Keratinocyte (primary cell): ENCODE measurements around the gene TRPV4. TPM values are rescaled to one million over a fixed set of nuclear protein-coding genes. Genes with fewer than 3 reads are reported as not detected.

Experiments used
- DNase-seq: peaks from one replicate; pipeline ENCODE4 v3.0.0-alpha.2; 2011; ENCODE audit warnings: low read depth, missing footprints, low spot score
- FAIRE-seq: peaks from 2 replicates; lab custom pipeline; 2011; peaks lifted over from hg19 to GRCh38; lab: Jason Lieb, UNC
- H2AFZ ChIP-seq: 2 replicates; pipeline ENCODE4 v1.6.0; 2012; ENCODE audit warnings: low read length, control low read depth, inconsistent platforms; ENCODE audit not compliant: control insufficient read depth
- H3K27ac ChIP-seq: 2 replicates; pipeline ENCODE4 v1.5.1; 2011; ENCODE audit warnings: low read length; ENCODE audit not compliant: control insufficient read depth, insufficient read depth
- H3K27me3 ChIP-seq: 3 replicates; pipeline ENCODE4 v1.6.0; 2011; ENCODE audit warnings: low read length; ENCODE audit not compliant: control insufficient read depth, insufficient read depth; ENCODE audit errors: extremely low read depth
- H3K36me3 ChIP-seq, 2 experiments: 2 replicates in 1 of 2; 3 replicates in 1 of 2; pipeline ENCODE4 v1.5.1; 2011; ENCODE audit warnings: low read length in 2 of 2, mild to moderate bottlenecking in 1 of 2; ENCODE audit not compliant: control insufficient read depth in 2 of 2, insufficient read depth in 2 of 2; ENCODE audit errors: extremely low read depth in 1 of 2
- H3K4me1 ChIP-seq: 3 replicates; pipeline ENCODE4 v1.5.1; 2011; ENCODE audit warnings: low read length; ENCODE audit not compliant: control insufficient read depth, insufficient read depth; ENCODE audit errors: extremely low read depth
- H3K4me2 ChIP-seq: 3 replicates; pipeline ENCODE4 v1.6.0; 2011; ENCODE audit warnings: low read depth, low read length; ENCODE audit not compliant: control insufficient read depth, insufficient read depth; ENCODE audit errors: extremely low read depth
- H3K4me3 ChIP-seq, 3 experiments: fragments of 200-600 bp in 1 of 3; sonication (generic) in 1 of 3; 2 replicates in 2 of 3; 3 replicates in 1 of 3; pipeline ENCODE4 v1.5.1; 2011 to 2016; ENCODE audit warnings: low read length in 3 of 3, mild to moderate bottlenecking in 3 of 3, control low read depth in 2 of 3, inconsistent platforms in 1 of 3, low read depth in 1 of 3, mixed read lengths in 1 of 3, mixed run types in 1 of 3, moderate library complexity in 1 of 3; ENCODE audit not compliant: control insufficient read depth in 2 of 3, insufficient read depth in 2 of 3; ENCODE audit errors: extremely low read depth in 1 of 3
- H3K79me2 ChIP-seq: 2 replicates; pipeline ENCODE4 v1.6.0; 2012; ENCODE audit warnings: low read length; ENCODE audit not compliant: control insufficient read depth, insufficient read depth
- H3K9ac ChIP-seq: 3 replicates; pipeline ENCODE4 v1.6.0; 2011; ENCODE audit warnings: low read length; ENCODE audit not compliant: control insufficient read depth, insufficient read depth; ENCODE audit errors: extremely low read depth
- H3K9me1 ChIP-seq: 3 replicates; pipeline ENCODE4 v1.6.0; 2011; ENCODE audit warnings: low read length; ENCODE audit not compliant: control insufficient read depth, insufficient read depth; ENCODE audit errors: extremely low read depth
- H3K9me3 ChIP-seq: 2 replicates; pipeline ENCODE4 v1.5.1; 2012; ENCODE audit warnings: low read depth, low read length; ENCODE audit not compliant: control insufficient read depth
- H4K20me1 ChIP-seq: 3 replicates; pipeline ENCODE4 v1.6.0; 2011; ENCODE audit warnings: low read length; ENCODE audit not compliant: control insufficient read depth, insufficient read depth; ENCODE audit errors: extremely low read depth
- EZH2 ChIP-seq: IDR thresholded peaks from one replicate; pipeline ENCODE4 v1.6.1; 2012; ENCODE audit warnings: inconsistent platforms, mild to moderate bottlenecking, low read length, moderate library complexity
- dilution Hi-C: fragments of 300-500 bp; cut with MboI; formaldehyde crosslinking; loops from one replicate; pipeline ENCODE4 v1.7.0; 2020; ENCODE audit warnings: low sequenced_read_pairs; ENCODE audit not compliant: extremely low pct_ligation_motif_present
- polyA plus RNA-seq, 5 experiments: library from polyadenylated mRNA; depleted of rRNA in 3 of 5; stranded (reverse) in 3 of 5; stranded (forward) in 1 of 5; unstranded in 1 of 5; fragments of >200 nt; gene quantifications; 1 replicate in 1 of 5; 2 replicates in 3 of 5; 3 replicates in 1 of 5; pipeline versions ENCODE4 v1.2.1 to v1.2.3, GENCODE V29; 2011 to 2012; ENCODE audit warnings: missing spikeins in 2 of 5, low read depth in 1 of 5, low replicate concordance in 1 of 5
- TF ChIP-seq, protein P1 (sequence below), 3 experiments: IDR thresholded peaks in 1 of 3; conservative IDR thresholded peaks in 1 of 3; optimal IDR thresholded peaks in 1 of 3; 2 replicates in 2 of 3; 3 replicates in 1 of 3; pipeline versions ENCODE3 to v1.5.1; 2011; ENCODE audit warnings: low read length in 3 of 3, mild to moderate bottlenecking in 3 of 3, moderate library complexity in 2 of 3, control low read depth in 1 of 3, inconsistent platforms in 1 of 3; ENCODE audit not compliant: insufficient read depth in 2 of 3; ENCODE audit errors: extremely low read depth in 1 of 3

TRPV4 gene
- polyA plus RNA-seq, 1 donor (not counting 4 experiments of a cell fraction or from before 2014, with no cell fraction given) = 0.46 TPM

DNA sequence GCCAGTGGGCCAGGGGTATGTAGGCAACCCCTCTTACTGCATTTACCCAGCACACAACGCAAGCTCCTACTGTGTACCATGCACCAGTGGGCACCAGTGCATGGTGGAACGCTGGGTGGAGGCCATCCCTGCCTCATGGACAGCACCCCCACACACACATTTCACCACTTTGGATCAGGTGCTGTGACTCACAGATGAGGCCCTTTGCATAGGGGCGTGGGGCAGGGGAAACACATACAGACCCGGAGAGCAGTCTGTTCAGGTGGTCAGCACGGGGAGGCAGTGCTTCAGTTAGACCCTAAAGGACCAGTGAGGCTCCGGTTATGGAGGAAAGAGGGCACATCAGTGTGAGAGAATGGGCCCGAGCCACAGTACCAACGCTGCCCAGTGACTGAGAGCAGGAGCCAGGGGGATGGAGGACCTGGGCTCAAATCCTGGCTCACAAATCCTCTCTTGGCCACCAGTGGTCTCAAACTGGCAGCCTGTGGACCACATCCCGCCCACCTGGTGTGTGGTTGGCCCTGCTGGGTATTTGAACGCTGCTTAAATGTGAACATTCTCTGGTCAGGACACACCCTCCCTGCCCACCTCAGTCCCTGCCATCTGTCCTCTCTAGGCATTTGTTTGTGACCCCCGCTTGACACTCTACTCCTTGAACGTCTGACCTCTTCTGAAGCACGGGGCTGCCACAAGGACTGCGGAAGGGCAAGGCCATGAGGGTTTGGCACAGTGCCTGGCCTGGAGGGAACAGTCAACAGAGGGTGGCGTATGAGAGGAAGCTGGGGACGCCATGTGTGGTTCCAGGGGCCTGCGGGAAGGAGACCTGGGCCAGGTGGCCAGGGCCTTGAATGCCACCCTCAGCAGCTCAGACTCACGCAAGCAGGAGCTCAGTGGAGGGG is 72.9 kb downstream of the TRPV4 start:
- Histone ChIP-seq H3K4me2 (no peak overlapping the region), H3K27me3 (no peaks in the 10 kb centered on the region), H3K27ac (no peak overlapping the region), H3K9me1 (no peaks in the 10 kb centered on the region), H3K4me1 (no peaks in the 10 kb centered on the region), H3K9me3 (peaks cover 4% of the 10 kb centered on the region), H3K79me2 (no peaks in the 10 kb centered on the region), H3K9ac (no peak overlapping the region), H2AFZ (no peak overlapping the region), H4K20me1 (no peaks in the 10 kb centered on the region), H3K36me3 (no peaks in the 10 kb centered on the region), H3K4me3 (no peak overlapping the region)
- no peak for FAIRE-seq
- TF ChIP-seq EZH2 = no peak
- TF ChIP-seq, protein P1, sequence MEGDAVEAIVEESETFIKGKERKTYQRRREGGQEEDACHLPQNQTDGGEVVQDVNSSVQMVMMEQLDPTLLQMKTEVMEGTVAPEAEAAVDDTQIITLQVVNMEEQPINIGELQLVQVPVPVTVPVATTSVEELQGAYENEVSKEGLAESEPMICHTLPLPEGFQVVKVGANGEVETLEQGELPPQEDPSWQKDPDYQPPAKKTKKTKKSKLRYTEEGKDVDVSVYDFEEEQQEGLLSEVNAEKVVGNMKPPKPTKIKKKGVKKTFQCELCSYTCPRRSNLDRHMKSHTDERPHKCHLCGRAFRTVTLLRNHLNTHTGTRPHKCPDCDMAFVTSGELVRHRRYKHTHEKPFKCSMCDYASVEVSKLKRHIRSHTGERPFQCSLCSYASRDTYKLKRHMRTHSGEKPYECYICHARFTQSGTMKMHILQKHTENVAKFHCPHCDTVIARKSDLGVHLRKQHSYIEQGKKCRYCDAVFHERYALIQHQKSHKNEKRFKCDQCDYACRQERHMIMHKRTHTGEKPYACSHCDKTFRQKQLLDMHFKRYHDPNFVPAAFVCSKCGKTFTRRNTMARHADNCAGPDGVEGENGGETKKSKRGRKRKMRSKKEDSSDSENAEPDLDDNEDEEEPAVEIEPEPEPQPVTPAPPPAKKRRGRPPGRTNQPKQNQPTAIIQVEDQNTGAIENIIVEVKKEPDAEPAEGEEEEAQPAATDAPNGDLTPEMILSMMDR (optimal IDR thresholded peaks at IDR 0.05 in 1 of 3, IDR thresholded peaks at IDR 0.05 in 1 of 3, conservative IDR thresholded peaks at IDR 0.05 in 1 of 3; ENCODE audit: extremely low read depth in 1 of 3, insufficient read depth in 2 of 3, low read length in 3 of 3) = no peak
- dilution Hi-C loops = no loop called here
- DNase-seq = no peak

DNA sequence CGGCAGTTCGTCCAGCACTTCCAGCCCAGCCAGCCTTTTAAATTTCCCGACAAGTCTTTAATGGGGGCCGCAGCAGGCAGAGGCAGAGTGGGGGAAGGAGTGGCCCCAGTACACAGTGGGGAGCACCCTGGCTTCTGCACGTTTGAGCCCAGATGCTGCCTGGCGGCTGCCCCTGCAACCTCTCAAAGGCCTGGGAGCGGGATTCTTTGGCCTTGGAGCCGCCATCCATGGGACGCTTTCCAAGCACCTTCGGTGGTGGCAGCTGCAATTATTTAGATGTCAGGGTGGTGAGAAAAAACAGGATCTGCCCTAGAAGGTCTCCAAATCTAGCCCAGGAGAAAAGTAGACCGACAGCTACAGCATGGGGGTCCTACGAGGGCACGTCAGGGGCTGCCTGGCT is 73.6 kb downstream of the TRPV4 start:
- FAIRE-seq (no peak), DNase-seq (no peak)
- Histone ChIP-seq H3K4me1 (no peaks in the 10 kb centered on the region), H3K27me3 (no peaks in the 10 kb centered on the region), H3K4me2 (no peak overlapping the region), H3K79me2 (no peaks in the 10 kb centered on the region), H3K4me3 (no peak overlapping the region), H3K27ac (no peak overlapping the region), H3K9me1 (no peaks in the 10 kb centered on the region), H4K20me1 (no peaks in the 10 kb centered on the region), H3K36me3 (no peaks in the 10 kb centered on the region), H2AFZ (no peak overlapping the region), H3K9me3 (peaks cover 4% of the 10 kb centered on the region), H3K9ac (no peak overlapping the region)
- dilution Hi-C loops = no loop called here
- TF ChIP-seq EZH2 = no peak
- TF ChIP-seq, protein P1 (optimal IDR thresholded peaks at IDR 0.05 in 1 of 3, IDR thresholded peaks at IDR 0.05 in 1 of 3, conservative IDR thresholded peaks at IDR 0.05 in 1 of 3; ENCODE audit: extremely low read depth in 1 of 3, insufficient read depth in 2 of 3, low read length in 3 of 3) = no peak
